ENCODE measurements around the gene EIF4E3.
A peak's percentile ranks its signal among the peaks of the same experiment; 100 is the strongest.

EIF4E3 gene

DNA sequence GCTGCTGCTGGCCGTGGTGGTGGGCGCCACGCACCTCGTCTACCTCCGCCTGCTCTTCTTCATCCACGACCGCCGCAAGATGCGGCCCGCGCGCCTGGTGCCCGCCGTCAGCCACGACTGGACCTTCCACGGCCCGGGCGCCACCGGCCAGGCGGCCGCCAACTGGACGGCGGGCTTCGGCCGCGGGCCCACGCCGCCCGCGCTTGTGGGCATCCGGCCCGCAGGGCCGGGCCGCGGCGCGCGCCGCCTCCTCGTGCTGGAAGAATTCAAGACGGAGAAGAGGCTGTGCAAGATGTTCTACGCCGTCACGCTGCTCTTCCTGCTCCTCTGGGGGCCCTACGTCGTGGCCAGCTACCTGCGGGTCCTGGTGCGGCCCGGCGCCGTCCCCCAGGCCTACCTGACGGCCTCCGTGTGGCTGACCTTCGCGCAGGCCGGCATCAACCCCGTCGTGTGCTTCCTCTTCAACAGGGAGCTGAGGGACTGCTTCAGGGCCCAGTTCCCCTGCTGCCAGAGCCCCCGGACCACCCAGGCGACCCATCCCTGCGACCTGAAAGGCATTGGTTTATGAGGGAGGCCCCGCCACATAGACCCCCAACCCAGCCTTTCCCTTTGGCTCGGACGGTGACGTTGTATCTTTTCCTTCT is 29.5 kb upstream of the EIF4E3 start:
- TF ChIP-seq, protein P1, sequence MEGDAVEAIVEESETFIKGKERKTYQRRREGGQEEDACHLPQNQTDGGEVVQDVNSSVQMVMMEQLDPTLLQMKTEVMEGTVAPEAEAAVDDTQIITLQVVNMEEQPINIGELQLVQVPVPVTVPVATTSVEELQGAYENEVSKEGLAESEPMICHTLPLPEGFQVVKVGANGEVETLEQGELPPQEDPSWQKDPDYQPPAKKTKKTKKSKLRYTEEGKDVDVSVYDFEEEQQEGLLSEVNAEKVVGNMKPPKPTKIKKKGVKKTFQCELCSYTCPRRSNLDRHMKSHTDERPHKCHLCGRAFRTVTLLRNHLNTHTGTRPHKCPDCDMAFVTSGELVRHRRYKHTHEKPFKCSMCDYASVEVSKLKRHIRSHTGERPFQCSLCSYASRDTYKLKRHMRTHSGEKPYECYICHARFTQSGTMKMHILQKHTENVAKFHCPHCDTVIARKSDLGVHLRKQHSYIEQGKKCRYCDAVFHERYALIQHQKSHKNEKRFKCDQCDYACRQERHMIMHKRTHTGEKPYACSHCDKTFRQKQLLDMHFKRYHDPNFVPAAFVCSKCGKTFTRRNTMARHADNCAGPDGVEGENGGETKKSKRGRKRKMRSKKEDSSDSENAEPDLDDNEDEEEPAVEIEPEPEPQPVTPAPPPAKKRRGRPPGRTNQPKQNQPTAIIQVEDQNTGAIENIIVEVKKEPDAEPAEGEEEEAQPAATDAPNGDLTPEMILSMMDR (IDR thresholded peaks at IDR 0.05; ENCODE audit: low read depth, low read length) = no peak
- peak in 1 of 2 donors; percentile 1 for DNase-seq (ENCODE audit: low read depth in 2 of 2)
- no peak overlapping the region for H3K4me3 ChIP-seq (replicated peaks in 1 of 2; ENCODE audit: low read depth in 2 of 2, low read length in 2 of 2)

- TF ChIP-seq, protein P1 (IDR thresholded peaks at IDR 0.05; ENCODE audit: low read depth, low read length) = no peak
- H3K4me3 ChIP-seq (replicated peaks in 1 of 2; ENCODE audit: low read depth in 2 of 2, low read length in 2 of 2) = peak within 1 kb of the TSS in 1 of 2 donors; percentile 21
- DNase-seq (ENCODE audit: low read depth in 2 of 2) = peak; percentile 28 to 38
Measured at GRCh38 chr3:71753701-71754609, 28.8 kb upstream of the EIF4E3 start, which contains the start of gene GPR27. Gene GPR27, plus strand, starts transcription at chr3:71753855. Its CDS starts 195 bp downstream, at chr3:71754050.

- H3K4me3 ChIP-seq (replicated peaks in 1 of 2; ENCODE audit: low read depth in 2 of 2, low read length in 2 of 2) = no peak overlapping the region
- no peak for DNase-seq (ENCODE audit: low read depth in 2 of 2)
- TF ChIP-seq, protein P1 (IDR thresholded peaks at IDR 0.05; ENCODE audit: low read depth, low read length) = no peak
Measured at GRCh38 chr3:71752831-71753700, 27.9 kb upstream of the EIF4E3 start.

- TF ChIP-seq, protein P1 (IDR thresholded peaks at IDR 0.05; ENCODE audit: low read depth, low read length) = no peak
- DNase-seq (ENCODE audit: low read depth in 2 of 2) = no peak
- no peak overlapping the region for H3K4me3 ChIP-seq (replicated peaks in 1 of 2; ENCODE audit: low read depth in 2 of 2, low read length in 2 of 2)
Measured at GRCh38 chr3:71751602-71752001, 26.4 kb upstream of the EIF4E3 start.

DNA sequence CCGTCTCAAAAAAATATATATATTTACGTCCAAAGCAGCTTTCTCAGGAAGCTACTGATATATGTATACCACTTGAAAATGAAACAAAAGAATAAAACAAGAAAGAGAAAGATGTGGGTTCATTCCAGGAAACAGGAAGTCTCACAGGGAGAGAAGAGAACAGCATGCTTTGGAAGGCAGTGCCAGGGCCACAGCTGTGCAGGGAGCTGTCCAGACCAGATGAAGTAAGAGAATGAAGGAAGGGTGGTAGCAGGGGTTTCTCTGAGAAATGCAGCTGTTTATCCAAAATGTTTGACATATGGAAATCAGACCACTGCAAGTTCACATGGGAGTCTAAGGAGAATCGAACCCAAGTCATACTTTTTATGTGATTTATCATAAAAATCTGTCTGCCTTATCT is 19.5 kb upstream of the EIF4E3 start:
- no peak for DNase-seq (ENCODE audit: low read depth in 2 of 2)
- no peak overlapping the region for H3K4me3 ChIP-seq (replicated peaks in 1 of 2; ENCODE audit: low read depth in 2 of 2, low read length in 2 of 2)
- TF ChIP-seq, protein P1 (IDR thresholded peaks at IDR 0.05; ENCODE audit: low read depth, low read length) = no peak

DNA sequence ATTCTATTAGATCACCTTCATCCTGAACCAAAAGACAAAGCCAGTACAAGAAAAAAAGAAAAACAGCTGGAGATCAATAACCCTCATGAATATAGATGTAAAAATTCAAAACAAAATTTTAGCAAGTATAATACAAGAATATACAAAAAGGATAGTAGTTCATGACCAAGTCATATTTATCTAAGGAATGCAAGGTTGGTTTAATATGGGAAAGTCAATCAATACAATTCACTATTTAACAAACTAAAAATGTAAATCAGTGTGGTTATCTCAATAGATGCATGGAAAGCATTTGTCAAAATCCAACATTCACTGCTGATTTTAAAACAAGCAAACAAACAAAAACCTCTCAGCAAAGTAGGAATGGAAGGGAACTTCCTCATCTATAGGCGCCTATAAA is 17.4 kb upstream of the EIF4E3 start:
- no peak overlapping the region for H3K4me3 ChIP-seq (replicated peaks in 1 of 2; ENCODE audit: low read depth in 2 of 2, low read length in 2 of 2)
- no peak for DNase-seq (ENCODE audit: low read depth in 2 of 2)
- TF ChIP-seq, protein P1 (IDR thresholded peaks at IDR 0.05; ENCODE audit: low read depth, low read length) = no peak

Data from cardiac fibroblast (primary cell).